ENCODE results near the gene TUBGCP2. TPM values are rescaled to one million over a fixed set of nuclear protein-coding genes. Genes with fewer than 3 reads are reported as not detected.

The TUBGCP2 gene
- total and polyA plus RNA-seq, 9 donors: 31.2 to 70.5 (median 56.0) TPM

- Histone ChIP-seq H3K36me3 (no peaks in the 10 kb centered on the region), H3K27ac (no peak overlapping the region), H3K4me1 (ENCODE audit: insufficient read depth) (peaks cover 7% of the 10 kb centered on the region), H3K9me3 (no peaks in the 10 kb centered on the region), H3K27me3 (no peaks in the 10 kb centered on the region), H3K4me3 (no peak overlapping the region)
- DNase-seq: no peak
- WGBS, 3 donors: 90 to 98% (median 96%) methylated on average over 3 of the region's 3 CpGs
- intact Hi-C loops (cut with DNase I): no loop called here
- no peak for TF ChIP-seq CTCF (IDR thresholded peaks at IDR 0.05)
- no peak for TF ChIP-seq POLR2A (IDR thresholded peaks at IDR 0.05)
- TF ChIP-seq EP300 (IDR thresholded peaks at IDR 0.05): no peak
These were observed 47.3 kb upstream of the TUBGCP2 start for GRCh38 chr10:133355991-133356390.

GRCh38 chr10:133355266-133355665, 46.6 kb upstream of the TUBGCP2 start:
- TF ChIP-seq POLR2A (IDR thresholded peaks at IDR 0.05) (no peak), CTCF (IDR thresholded peaks at IDR 0.05) (no peak), EP300 (IDR thresholded peaks at IDR 0.05) (no peak)
- Histone ChIP-seq H3K4me3 (no peak overlapping the region), H3K36me3 (no peaks in the 10 kb centered on the region), H3K27me3 (no peaks in the 10 kb centered on the region), H3K9me3 (no peaks in the 10 kb centered on the region), H3K27ac (no peak overlapping the region), H3K4me1 (ENCODE audit: insufficient read depth) (peaks cover 7% of the 10 kb centered on the region)
- no peak for DNase-seq
- 96 to 97% (median 96%) methylated on average over 6 of the region's 6 CpGs for WGBS, 3 donors
- intact Hi-C loops (cut with DNase I): no loop called here

GRCh38 chr10:133354672-133355240, 46.1 kb upstream of the TUBGCP2 start:
- no peak overlapping the region for H3K27ac ChIP-seq
- DNase-seq: no peak
- 91 to 94% (median 92%) methylated on average over 14 of the region's 14 CpGs for WGBS, 3 donors
- H3K4me3 ChIP-seq: no peak overlapping the region
- peaks cover 7% of the 10 kb centered on the region for H3K4me1 ChIP-seq (ENCODE audit: insufficient read depth)
- H3K9me3 ChIP-seq: no peaks in the 10 kb centered on the region
- intact Hi-C loops (cut with DNase I): no loop called here
- no peaks in the 10 kb centered on the region for H3K27me3 ChIP-seq
- no peak for TF ChIP-seq POLR2A (IDR thresholded peaks at IDR 0.05)
- TF ChIP-seq EP300 (IDR thresholded peaks at IDR 0.05): no peak
- TF ChIP-seq CTCF (IDR thresholded peaks at IDR 0.05): no peak
- H3K36me3 ChIP-seq: no peaks in the 10 kb centered on the region

- TF ChIP-seq EP300 (IDR thresholded peaks at IDR 0.05) (no peak), CTCF (IDR thresholded peaks at IDR 0.05) (no peak), POLR2A (IDR thresholded peaks at IDR 0.05) (no peak)
- intact Hi-C loops (cut with DNase I): no loop called here
- Histone ChIP-seq H3K9me3 (no peaks in the 10 kb centered on the region), H3K27me3 (no peaks in the 10 kb centered on the region), H3K4me1 (ENCODE audit: insufficient read depth) (peaks cover 7% of the 10 kb centered on the region), H3K36me3 (no peaks in the 10 kb centered on the region), H3K4me3 (no peak overlapping the region), H3K27ac (no peak overlapping the region)
- 78 to 89% (median 81%) methylated on average over 14 to 16 of the region's 16 CpGs for WGBS, 3 donors
- no peak for DNase-seq
These were observed 45.4 kb upstream of the TUBGCP2 start for GRCh38 chr10:133353988-133354605.

Data from ovary (tissue), 9 donors.